EH (cell line): ENCODE measurements around the gene LIN37.
"Not testable (repeated sequence)": the region's sequence is repeated elsewhere in the genome, so short reads cannot be mapped to it uniquely, and the experiment has no call there.

Experiments used
- DNase-seq: peaks from one replicate; pipeline ENCODE4 v3.0.0-alpha.2; 2015; ENCODE audit warnings: low read depth

The LIN37 gene

DNA sequence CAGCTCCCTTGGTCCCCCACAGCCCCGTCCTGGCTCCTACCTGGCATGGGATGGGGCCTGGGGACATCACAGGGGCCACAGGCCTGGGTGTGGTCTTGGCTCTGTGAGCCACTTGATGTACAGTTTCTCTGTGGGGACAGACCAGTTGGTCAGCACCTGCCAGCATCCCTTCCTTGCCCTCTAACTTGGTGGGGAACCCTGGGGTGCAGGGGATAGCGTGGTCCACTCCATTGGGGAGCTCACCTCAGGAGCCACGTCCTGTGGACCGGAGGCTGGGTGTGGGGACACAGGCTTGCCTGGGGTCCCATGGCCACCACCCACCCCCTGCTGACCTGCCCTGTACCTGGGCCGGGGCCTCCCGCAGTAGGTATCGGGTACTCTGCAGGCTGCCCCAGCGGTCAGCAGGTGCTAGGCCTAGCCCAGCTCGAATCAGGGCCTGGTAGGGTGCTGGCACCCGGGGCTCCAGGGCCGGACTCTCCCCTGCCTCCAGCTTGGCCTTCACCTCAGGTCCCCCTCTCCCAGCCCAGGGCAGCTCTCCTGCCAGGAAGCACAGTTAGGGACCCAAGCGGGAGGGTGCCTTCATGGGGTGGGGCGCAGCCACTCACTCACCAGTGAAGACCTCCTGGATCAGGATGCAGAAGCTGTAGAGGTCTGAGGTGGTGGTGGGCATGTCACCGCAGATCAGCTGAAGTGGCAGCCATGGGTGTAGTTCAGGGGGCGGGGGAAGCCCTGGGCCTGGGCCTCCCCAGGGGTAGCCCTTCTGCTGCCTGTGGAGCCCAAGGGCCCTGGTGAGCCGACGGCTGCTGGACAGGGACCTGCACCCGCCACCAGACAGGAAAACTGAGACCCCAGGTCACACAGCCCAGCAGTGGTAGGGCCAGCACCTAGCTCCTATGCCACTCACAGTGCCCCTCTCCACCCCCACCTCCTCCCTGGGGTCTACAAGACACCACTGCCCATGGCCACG, 41.9 kb downstream of the LIN37 start:
- no peak for DNase-seq

DNA sequence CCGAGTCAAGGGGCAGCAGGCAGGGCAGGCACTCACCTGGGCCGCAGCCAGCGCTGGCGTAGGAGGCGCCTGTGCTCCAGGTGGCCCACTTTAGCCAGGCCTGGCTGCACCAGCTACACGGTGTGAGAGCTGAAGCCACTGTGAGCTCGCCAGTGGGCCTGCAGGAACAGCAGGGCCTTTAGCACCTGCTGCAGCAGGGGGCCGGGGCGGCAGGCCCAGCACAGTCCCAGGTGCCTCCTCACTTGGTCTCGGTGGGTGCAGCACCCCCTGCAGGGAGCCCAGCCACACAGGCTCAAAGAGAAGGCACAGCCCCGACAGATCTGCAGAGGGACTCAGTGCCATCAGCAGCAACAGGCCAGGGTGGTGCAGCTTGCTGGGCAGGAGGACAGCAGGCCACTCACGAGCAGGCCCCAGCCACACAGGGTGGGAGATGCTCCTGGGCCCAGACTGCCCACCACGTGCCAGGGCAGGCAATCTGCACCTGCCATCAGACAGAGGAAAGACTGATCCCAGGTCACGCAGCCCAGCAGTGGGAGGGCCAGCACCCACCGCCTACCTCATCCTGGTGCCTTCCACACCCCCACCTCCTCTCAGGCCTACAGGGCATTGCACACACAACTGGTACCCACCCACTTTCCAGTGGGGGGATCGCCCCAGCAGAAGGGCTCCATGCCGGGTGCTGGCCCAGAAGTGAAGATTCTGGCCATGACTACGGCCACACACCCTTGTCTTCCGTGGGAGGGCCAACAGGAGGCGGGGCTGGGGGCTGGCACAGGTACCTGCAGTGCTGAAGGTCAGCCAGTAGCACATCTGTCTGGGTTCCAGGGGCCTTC, 42.8 kb downstream of the LIN37 start:
- DNase-seq, result no peak

DNA sequence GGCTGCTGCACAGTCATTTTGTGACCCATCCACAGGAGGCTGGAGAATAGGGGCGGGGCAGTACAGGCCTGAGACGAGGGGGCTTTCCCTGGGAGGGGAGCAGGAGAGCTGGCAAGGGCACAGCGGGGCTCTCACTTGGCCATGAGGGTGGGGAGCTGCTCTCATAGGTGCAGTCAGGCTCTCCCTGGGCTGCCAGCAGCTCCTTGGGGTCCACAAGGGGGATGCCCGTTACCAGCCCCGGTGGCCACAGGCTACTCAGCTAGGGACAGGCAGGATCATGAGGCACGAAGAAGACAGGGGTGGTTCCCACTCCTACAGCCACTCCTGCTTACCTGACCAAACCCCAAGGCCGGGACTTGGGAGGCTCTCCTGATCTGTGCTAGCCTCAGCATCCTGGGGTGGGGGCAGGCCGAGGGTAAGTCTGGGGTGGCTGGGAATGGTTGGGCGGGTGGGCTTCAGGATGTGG, 43.5 kb downstream of the LIN37 start:
- DNase-seq, result no peak

DNA sequence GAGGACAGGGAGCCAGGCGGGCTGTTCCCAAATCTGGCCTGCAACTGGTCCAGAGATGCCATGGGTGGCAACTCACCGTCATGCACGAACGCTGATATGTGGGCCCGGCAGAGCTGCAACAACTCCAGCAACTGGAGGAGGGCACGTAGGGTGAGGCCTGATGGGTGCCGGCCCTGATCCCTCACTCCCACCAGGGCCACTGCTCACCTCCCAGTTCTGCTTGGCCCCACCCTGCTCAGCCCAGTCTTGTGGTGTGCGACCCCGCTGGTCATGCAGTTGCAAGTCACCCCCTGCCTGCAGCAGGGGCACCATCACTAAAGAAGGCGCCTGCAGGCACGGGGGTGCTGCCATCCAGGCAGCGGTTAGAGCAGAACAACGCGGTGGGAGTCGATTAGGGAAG, 43.9 kb downstream of the LIN37 start:
- no peak for DNase-seq

DNA sequence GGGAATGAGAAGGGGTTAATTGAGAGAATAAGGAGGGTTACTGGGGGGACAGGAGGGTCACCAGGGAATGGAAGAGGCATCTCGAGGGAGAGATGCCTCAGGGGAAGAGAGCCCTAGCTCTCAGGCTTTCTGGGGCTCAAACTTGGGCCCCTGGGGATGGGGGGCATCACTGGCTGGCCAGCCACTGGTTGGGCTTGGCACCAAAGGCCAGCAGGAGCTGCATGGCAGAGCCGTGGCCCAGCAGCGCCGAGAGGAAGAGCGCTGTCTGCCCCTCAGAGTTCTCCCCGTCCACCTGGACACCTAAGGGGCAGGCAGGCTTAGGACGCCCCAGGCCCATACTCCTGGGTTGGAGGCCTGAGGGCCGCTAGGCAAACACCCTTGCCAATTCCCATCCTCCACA, 44.5 kb downstream of the LIN37 start:
- DNase-seq, result no peak

DNA sequence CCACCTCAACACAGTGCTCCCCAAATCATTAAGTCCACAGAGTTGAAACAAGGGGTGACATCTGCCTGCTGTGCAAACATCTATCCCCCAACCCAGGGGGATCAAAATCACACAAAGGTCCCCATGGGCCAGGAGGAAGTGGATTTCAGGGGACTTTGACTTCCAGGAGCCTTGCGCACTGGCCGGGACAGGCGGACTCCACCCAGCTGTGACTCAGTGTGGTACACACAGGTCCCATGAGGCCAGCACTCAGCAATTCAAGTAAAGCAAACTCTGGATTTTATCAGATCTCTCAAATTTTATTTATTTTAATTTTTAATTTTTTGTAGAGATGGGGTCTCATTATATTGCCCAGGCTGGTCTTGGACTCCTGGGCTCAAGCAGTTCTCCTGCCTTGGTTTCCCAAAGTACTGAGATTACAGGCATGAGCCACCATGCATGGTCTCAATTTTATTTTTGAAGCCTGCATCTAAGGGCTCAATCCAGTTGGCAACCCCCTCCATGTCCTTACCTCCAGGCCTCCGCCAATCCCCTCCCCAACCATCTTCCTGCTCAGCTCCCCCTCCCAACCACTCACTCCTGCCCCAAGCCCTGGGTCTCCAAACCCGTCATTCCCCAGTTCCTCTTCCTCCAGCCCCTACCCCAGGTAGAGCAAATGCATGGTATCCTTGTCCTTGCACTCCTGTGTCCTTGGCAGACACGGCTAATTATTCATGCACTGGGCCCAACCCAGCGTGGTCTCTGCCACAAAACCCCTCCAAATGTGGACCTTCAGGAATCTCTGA, 45.2 kb downstream of the LIN37 start:
- DNase-seq, result no peak

DNA sequence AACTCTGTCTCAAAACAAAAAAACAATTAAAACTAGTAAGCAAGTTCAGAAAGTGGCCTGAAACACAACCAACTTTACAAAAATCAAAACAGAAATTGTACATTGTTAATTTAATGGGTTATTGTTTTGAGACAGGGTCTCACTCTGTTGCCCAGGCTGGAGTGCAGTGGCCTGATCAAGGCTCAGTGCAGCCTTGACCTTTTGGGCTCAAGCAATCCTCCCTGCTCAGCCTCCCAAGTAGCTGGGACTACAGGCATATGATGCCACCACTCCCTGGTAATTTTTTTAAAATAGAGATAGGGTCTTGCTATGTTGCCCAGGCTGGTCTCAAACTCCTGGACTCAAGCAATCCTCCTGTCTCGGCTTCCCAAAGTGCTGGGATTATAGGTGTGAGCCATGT, 47.2 kb downstream of the LIN37 start:
- DNase-seq, result not testable (repeated sequence)

DNA sequence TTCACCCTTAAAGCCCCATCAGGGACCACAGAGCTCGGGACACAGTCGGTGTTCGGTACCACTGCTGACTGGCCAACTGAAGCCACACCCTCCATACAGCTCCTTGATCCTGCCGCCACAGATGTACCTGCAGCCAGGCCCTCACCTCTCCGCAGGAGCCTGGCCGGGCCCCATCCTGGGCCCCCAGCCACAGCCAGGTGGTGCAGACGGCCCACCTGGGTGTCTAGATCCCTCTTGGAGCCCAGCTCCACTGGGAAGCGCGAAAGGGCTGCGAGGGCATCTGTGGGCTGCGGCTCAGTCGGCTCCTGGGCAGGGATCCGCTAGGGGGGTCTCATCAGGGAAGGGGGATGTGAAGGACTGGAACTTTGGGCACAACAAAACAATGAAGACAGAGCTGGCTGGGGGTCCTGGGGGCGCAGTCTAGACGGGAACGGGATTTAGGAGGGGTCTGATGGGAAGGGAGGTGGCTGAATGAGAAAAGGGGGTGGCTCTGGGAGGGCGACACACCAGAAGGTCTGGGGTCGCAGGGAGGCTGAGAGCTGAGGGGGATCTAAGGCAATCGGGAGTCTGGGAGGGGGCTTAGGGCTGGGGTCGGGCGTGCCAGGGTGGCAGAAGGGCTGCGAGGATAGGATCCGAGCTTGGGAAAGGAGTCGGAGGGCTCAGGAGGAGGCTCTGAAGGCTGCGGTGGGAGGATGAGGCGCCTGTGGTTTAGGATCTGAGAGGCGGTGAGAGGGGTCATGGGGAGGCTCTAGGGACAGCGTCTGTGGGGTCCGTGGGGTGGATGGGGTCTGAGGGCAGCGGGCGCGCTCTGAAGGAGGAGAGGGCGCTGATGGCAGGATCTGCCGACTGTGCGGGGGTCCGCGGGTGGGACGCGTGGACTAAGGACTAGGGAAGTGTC, 48.5 kb downstream of the LIN37 start:
- no peak for DNase-seq

DNA sequence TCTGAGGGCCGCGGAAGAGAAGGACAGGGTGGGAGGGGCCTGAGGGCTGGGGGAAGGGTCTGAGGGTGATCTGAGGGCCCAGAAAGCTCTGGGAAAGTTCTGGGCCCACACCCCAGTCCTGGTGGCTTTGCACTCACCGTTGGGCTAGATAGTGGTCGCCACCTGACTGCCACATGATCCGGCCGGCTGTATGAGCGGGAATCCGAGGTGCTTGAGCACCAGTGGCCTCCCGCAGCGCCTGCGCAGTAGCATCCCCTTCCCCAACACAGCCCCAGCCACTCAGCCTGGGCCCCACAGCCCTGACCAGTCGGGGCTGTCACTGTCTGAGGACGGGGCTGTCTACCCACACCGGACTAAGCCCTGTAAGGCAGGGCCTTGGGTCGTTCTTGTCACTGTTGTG, 49.3 kb downstream of the LIN37 start:
- no peak for DNase-seq

DNA sequence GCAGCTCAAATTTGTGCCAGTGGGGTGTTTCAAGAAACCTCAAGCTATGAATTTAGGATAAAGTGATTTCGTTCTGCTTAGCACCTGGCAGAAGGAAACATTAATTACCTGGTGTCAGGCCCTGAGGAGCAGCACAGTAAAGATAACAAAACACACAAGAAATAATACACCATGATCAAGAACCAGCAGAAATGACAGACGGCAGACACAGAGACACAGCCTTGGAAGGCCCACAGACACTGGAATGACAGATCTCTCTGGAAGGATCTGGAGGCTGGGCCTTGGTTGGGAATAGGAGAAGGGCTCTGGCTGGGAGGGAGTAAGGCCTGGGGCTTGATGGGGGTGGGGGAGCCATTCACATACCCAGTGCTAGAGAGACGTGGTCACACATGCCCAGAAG, 53.5 kb downstream of the LIN37 start:
- DNase-seq, result no peak
